CD14-positive monocyte (primary cell): ENCODE data around the gene CHRNA4. TPM values are rescaled to one million over a fixed set of nuclear protein-coding genes. Genes with fewer than 3 reads are reported as not detected.

Source experiments
- DNase-seq, 3 donors: peaks; one replicate each; pipeline ENCODE4 v3.0.0-alpha.2; 2011 to 2022
- H2AFZ ChIP-seq: 2 replicates; pipeline ENCODE4 v1.6.0; 2012; ENCODE audit warnings: mild to moderate bottlenecking, low read depth, low read length, inconsistent platforms; ENCODE audit not compliant: insufficient read depth, poor library complexity, severe bottlenecking
- H3K27ac ChIP-seq, 2 donors: 1 replicate in 1 of 2; 2 replicates in 1 of 2; pipeline ENCODE4 v1.5.1; 2012 to 2013; ENCODE audit warnings: low read length in 2 of 2, control low read depth in 1 of 2, inconsistent platforms in 1 of 2, low read depth in 1 of 2, mild to moderate bottlenecking in 1 of 2
- H3K27me3 ChIP-seq, 2 donors: one replicate each; pipeline versions ENCODE4 v1.6.0 to v1.6.1; 2011 to 2013; ENCODE audit warnings: low read length in 2 of 2; ENCODE audit not compliant: control insufficient read depth in 2 of 2, insufficient read depth in 2 of 2
- H3K36me3 ChIP-seq, 2 donors: replicated peaks in 1 of 2; 1 replicate in 1 of 2; 2 replicates in 1 of 2; pipeline versions ENCODE4 v1.5.1 to v1.6.1; 2012 to 2013; ENCODE audit warnings: low read length in 2 of 2, control low read depth in 1 of 2, inconsistent platforms in 1 of 2, mild to moderate bottlenecking in 1 of 2; ENCODE audit not compliant: insufficient read depth in 2 of 2, control insufficient read depth in 1 of 2
- H3K4me1 ChIP-seq, 2 donors: 1 replicate in 1 of 2; 2 replicates in 1 of 2; pipeline versions ENCODE4 v1.5.1 to v1.6.1; 2012 to 2013; ENCODE audit warnings: low read length in 2 of 2, control low read depth in 1 of 2, inconsistent platforms in 1 of 2, mild to moderate bottlenecking in 1 of 2, moderate library complexity in 1 of 2; ENCODE audit not compliant: insufficient read depth in 2 of 2, control insufficient read depth in 1 of 2
- H3K4me2 ChIP-seq: replicated peaks from 2 replicates; pipeline ENCODE3; 2012; ENCODE audit warnings: low read length, moderate library complexity, mild to moderate bottlenecking; ENCODE audit not compliant: poor library complexity, severe bottlenecking; ENCODE audit errors: extremely low read depth
- H3K4me3 ChIP-seq, 3 experiments: fragments of 200-600 bp in 1 of 3; sonication (generic) in 1 of 3; replicated peaks in 1 of 3; 1 replicate in 2 of 3; 2 replicates in 1 of 3; pipeline ENCODE4 v1.5.1; 2011 to 2013; ENCODE audit warnings: low read length in 3 of 3, mild to moderate bottlenecking in 3 of 3, control low read depth in 2 of 3, low read depth in 2 of 3, inconsistent platforms in 1 of 3, moderate library complexity in 1 of 3
- H3K79me2 ChIP-seq: 2 replicates; pipeline ENCODE4 v1.6.0; 2012; ENCODE audit warnings: mild to moderate bottlenecking, control low read depth, inconsistent platforms, low read length, moderate library complexity; ENCODE audit not compliant: insufficient read depth
- H3K9ac ChIP-seq: 2 replicates; pipeline ENCODE4 v1.6.0; 2017; ENCODE audit warnings: low read length, mild to moderate bottlenecking; ENCODE audit not compliant: insufficient read depth, poor library complexity, severe bottlenecking
- H3K9me3 ChIP-seq, 2 donors: replicated peaks in 1 of 2; 1 replicate in 1 of 2; 2 replicates in 1 of 2; pipeline versions ENCODE4 v1.5.1 to v1.6.1; 2012 to 2013; ENCODE audit warnings: low read length in 2 of 2, control low read depth in 1 of 2; ENCODE audit not compliant: control insufficient read depth in 1 of 2, insufficient read depth in 1 of 2
- H4K20me1 ChIP-seq: 2 replicates; pipeline ENCODE4 v1.6.0; 2012; ENCODE audit warnings: mild to moderate bottlenecking, low read length, control low read depth, moderate library complexity; ENCODE audit not compliant: insufficient read depth
- H3K27ac Mint-ChIP-seq, 7 donors: one replicate each; pipeline ENCODE4 v1.8.0; 2020; ENCODE audit warnings: mild to moderate bottlenecking in 7 of 7, mixed read lengths in 7 of 7, moderate library complexity in 6 of 7, inconsistent platforms in 2 of 7
- H3K27me3 Mint-ChIP-seq, 3 donors: one replicate each; pipeline ENCODE4 v1.8.0; 2021 to 2022; ENCODE audit warnings: low read depth in 3 of 3, mild to moderate bottlenecking in 3 of 3, mixed read lengths in 3 of 3, moderate library complexity in 3 of 3, inconsistent platforms in 1 of 3
- H3K36me3 Mint-ChIP-seq, 2 donors: one replicate each; pipeline ENCODE4 v1.8.0; 2020; ENCODE audit warnings: mixed read lengths in 2 of 2, inconsistent platforms in 1 of 2, mild to moderate bottlenecking in 1 of 2
- H3K4me1 Mint-ChIP-seq: one replicate; pipeline ENCODE4 v1.8.0; 2020; ENCODE audit warnings: mild to moderate bottlenecking, mixed read lengths
- H3K4me3 Mint-ChIP-seq, 2 donors: one replicate each; pipeline ENCODE4 v1.8.0; 2020; ENCODE audit warnings: mild to moderate bottlenecking in 2 of 2, mixed read lengths in 2 of 2, moderate library complexity in 1 of 2
- H3K9me3 Mint-ChIP-seq, 7 donors: one replicate each; pipeline ENCODE4 v1.8.0; 2020 to 2022; ENCODE audit warnings: mixed read lengths in 7 of 7, mild to moderate bottlenecking in 6 of 7, moderate library complexity in 6 of 7, inconsistent platforms in 2 of 7
- CTCF ChIP-seq: fragments of 200-600 bp; IDR thresholded peaks from one replicate; pipeline ENCODE4 v1.8.0; 2022; ENCODE audit warnings: antibody characterized with exemption, mild to moderate bottlenecking
- WGBS: methylation state at CpG from one replicate; pipeline ENCODE4 v1.1.5; 2013; ENCODE audit warnings: missing lambda C conversion rate; ENCODE audit not compliant: insufficient coverage; 5-methylcytosine and 5-hydroxymethylcytosine counted together
- intact Hi-C, 2 donors: fragments of 100-400 bp; cut with micrococcal nuclease; formaldehyde crosslinking; loops; one replicate each; pipeline versions ENCODE4 v1.15.0 to v1.15.1; 2023
- polyA plus RNA-seq, 3 donors: library from polyadenylated mRNA; depleted of rRNA in 1 of 3; unstranded in 2 of 3; stranded (reverse) in 1 of 3; fragments of 300-500 nt in 2 of 3; fragments of >200 nt in 1 of 3; fragmentation: Illumina TruSeq in 2 of 3; gene quantifications; 1 replicate in 2 of 3; 2 replicates in 1 of 3; pipeline ENCODE4 v1.2.3, GENCODE V29; 2012 to 2021

The CHRNA4 gene
- polyA plus RNA-seq, 3 donors = not detected

GRCh38 chr20:63382551-63383300, 21.6 kb upstream of the CHRNA4 start:
- H3K4me3 Mint-ChIP-seq = peak overlapping the region in 1 of 2 donors; percentile 11
- H3K9me3 Mint-ChIP-seq = peaks cover 16 to 30% (median 21%) of the 10 kb centered on the region in 7 donors
- Histone ChIP-seq H3K36me3 (no peaks in the 10 kb centered on the region), H3K4me3 (no peak overlapping the region), H3K4me2 (no peak overlapping the region), H3K27me3 (peaks cover 0 to 8% of the 10 kb centered on the region in 2 donors), H3K27ac (no peak overlapping the region), H2AFZ (no peak overlapping the region), H4K20me1 (no peaks in the 10 kb centered on the region), H3K9ac (no peak overlapping the region), H3K9me3 (peaks cover 22 to 24% of the 10 kb centered on the region in 2 donors), H3K79me2 (no peaks in the 10 kb centered on the region), H3K4me1 (no peaks in the 10 kb centered on the region)
- H3K4me1 Mint-ChIP-seq = no peaks in the 10 kb centered on the region
- no peak for DNase-seq
- H3K27me3 Mint-ChIP-seq = peaks cover 5 to 28% (median 16%) of the 10 kb centered on the region in 3 donors
- no peak overlapping the region for H3K27ac Mint-ChIP-seq
- intact Hi-C loops = no loop called here
- no peaks in the 10 kb centered on the region for H3K36me3 Mint-ChIP-seq
- WGBS = 73% methylated on average over 17 of the region's 17 CpGs
- no peak for TF ChIP-seq CTCF

GRCh38 chr20:63381781-63382431, 20.8 kb upstream of the CHRNA4 start:
- Mint-ChIP-seq H3K4me3 (no peak overlapping the region), H3K36me3 (no peaks in the 10 kb centered on the region), H3K27ac (no peak overlapping the region), H3K27me3 (peaks cover 12 to 36% (median 24%) of the 10 kb centered on the region in 3 donors), H3K9me3 (peaks cover 10 to 22% (median 16%) of the 10 kb centered on the region in 7 donors), H3K4me1 (no peaks in the 10 kb centered on the region)
- Histone ChIP-seq H2AFZ (no peak overlapping the region), H3K4me2 (no peak overlapping the region), H3K4me1 (no peaks in the 10 kb centered on the region), H3K4me3 (no peak overlapping the region), H3K27me3 (peaks cover 0 to 15% of the 10 kb centered on the region in 2 donors), H3K9ac (no peak overlapping the region), H4K20me1 (no peaks in the 10 kb centered on the region), H3K27ac (no peak overlapping the region), H3K9me3 (peaks cover 14 to 16% of the 10 kb centered on the region in 2 donors), H3K36me3 (no peaks in the 10 kb centered on the region), H3K79me2 (no peaks in the 10 kb centered on the region)
- TF ChIP-seq CTCF = peak; percentile 96
- intact Hi-C loops = loop anchor here in 1 of 2 donors (2.0 kb wide), 1 partner anchor 71 kb away; no protein-coding TSS in a partner anchor
- DNase-seq = peak in 2 of 3 donors; percentile 4 to 13
- WGBS = 12% methylated on average over 19 of the region's 22 CpGs
